Measurements from ENCODE around the gene MSRB3.
"Not testable (repeated sequence)": the region's sequence is repeated elsewhere in the genome, so short reads cannot be mapped to it uniquely, and the experiment has no call there.

Gene MSRB3

GRCh38 chr12:65292241-65292640 is 13.8 kb downstream of the MSRB3 start:
- no peak for DNase-seq (ENCODE audit: low read depth)

DNA sequence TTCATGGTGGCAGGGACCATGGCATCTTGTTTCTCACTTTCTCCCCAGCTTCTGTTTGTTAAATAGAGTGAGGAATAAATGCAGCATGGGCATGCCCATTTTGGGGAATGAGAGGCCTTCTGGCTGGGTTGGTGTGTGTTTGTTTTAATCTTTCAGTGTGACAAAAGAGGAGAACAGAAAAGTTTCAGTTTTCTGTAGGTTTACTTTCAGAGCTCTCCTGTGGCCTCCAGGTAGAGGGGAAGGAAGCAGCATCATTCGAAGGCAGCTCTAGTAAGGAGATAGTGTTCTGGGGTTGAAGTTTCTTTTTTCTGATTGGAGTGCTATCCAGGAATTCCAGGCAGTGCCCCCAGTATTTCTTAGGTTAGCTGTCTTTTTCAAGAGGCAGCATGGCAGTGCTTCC is 15.3 kb downstream of the MSRB3 start:
- no peak for DNase-seq (ENCODE audit: low read depth)

DNA sequence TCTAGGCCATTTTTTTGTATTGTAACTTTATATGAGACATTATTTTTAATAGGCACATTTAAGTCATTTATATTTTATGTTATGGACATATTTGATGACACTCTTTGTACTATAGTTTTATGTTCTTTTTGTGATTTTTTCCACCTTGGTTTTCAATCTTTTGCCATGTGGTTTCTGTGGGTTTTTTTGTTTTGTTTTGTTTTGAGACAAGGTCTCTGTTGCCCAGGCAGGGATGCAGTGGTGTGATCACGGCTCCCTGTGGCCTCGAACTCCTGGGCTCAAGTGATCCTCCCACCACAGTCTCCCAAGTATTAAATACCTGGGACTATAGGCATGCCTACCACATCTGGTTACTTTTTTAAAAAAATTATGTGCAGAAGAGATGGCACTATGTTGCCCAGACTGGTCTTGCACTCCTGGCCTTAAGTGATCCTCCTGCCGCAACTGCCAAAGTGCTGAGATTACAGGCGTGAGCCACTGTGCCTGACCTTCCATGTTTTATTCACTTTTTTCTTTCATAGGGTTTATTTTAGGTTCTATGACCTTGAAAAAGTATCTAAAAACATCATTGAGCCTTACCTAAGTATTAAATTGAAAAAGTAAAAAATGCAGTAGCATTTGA is 16.3 kb downstream of the MSRB3 start:
- no peak for DNase-seq (ENCODE audit: low read depth)

- no peak for DNase-seq (ENCODE audit: low read depth)
Measured at GRCh38 chr12:65296508-65297265, 18.2 kb downstream of the MSRB3 start.

- no peak for DNase-seq (ENCODE audit: low read depth)
Measured at GRCh38 chr12:65300097-65300496, 21.6 kb downstream of the MSRB3 start.

- DNase-seq (ENCODE audit: low read depth): peak; percentile 71
Measured at GRCh38 chr12:65300679-65301349, 22.3 kb downstream of the MSRB3 start.

- DNase-seq (ENCODE audit: low read depth): no peak
Measured at GRCh38 chr12:65302891-65303290, 24.4 kb downstream of the MSRB3 start.

GRCh38 chr12:65305346-65305950 is 27.0 kb downstream of the MSRB3 start:
- no peak for DNase-seq (ENCODE audit: low read depth)

DNA sequence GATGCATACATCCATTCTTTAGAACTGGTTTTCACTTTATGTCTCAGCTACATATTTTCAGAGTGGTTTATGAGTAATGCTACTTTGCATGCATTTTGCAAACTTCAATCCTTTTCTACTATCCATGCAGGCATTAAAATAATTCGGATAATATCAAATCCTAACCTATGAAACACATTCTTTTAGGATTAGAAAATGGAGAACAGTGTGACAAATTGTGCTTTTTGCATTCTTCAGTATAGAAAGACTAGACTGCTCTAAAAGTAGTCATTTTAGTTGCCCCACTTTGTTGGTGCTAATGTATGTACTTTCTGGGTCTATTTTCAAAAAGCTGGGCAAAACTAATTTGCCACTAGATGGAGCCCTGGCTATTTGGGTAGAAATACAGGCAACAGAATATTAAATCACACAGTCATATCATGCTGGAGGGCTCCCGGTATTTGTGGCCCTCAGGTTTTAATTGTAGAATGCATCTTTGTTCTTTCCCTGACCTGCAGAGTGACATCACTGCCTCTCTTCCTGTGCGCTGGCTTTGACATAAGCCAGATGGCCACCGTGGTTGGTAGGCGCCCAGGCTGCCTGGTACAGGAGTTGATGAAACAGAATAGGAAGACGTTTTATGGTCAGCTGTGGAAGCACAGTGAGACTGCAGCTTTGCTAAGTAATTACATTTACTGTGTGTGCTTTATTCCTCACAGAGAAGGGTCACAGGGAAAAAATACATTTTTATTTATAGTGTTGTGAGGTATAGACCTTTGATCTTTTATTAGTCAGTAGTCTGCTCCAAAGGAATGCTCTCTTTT is 28.1 kb downstream of the MSRB3 start:
- peak; percentile 86 for DNase-seq (ENCODE audit: low read depth)

- no peak for DNase-seq (ENCODE audit: low read depth)
Measured at GRCh38 chr12:65307169-65307501, 28.7 kb downstream of the MSRB3 start.

DNA sequence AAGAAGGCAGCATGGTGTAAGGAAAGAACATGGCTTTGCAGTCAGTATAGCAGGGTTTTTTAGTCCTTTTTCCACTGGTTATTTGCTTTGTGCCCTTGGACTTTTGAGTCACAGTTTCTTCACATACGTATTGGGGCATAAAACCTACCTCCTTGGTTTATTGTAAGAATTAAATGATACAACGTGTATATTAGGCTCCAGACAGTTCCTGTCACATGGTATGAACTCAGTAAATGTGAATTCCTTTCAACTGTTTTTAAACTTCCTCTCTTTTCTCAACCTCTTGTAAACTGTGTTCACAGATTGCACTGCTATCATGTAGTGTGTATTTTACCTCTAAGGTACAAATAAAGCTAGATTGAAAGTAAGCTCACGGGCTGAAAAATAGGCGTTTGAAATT is 29.5 kb downstream of the MSRB3 start:
- DNase-seq (ENCODE audit: low read depth): peak; percentile 33

GRCh38 chr12:65308601-65309071 is 30.2 kb downstream of the MSRB3 start:
- peak; percentile 49 for DNase-seq (ENCODE audit: low read depth)

GRCh38 chr12:65311260-65311659 is 32.8 kb downstream of the MSRB3 start:
- no peak for DNase-seq (ENCODE audit: low read depth)

- DNase-seq (ENCODE audit: low read depth): peak; percentile 77
Measured at GRCh38 chr12:65313719-65314317, 35.3 kb downstream of the MSRB3 start.

DNA sequence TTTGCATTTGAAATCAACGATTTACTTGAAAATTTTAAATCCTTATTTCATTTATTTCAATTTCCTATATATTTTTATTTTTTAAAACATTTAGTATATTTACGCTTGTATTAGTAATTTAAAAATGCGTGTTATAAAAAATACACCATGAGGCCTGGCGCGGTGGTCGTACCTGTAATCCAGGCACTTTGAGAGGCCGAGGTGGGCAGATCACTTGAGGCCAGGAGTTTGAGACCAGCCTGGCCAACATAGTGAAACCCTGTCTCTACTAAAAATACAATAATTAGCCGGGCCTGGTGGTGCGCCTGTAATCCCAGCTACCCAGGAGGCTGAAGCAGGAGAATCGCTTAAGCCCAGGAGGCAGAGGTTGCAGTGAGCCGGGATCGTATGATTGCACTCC is 36.8 kb downstream of the MSRB3 start:
- DNase-seq (ENCODE audit: low read depth): not testable (repeated sequence)

- no peak for DNase-seq (ENCODE audit: low read depth)
Measured at GRCh38 chr12:65318186-65318685, 39.8 kb downstream of the MSRB3 start.

DNA sequence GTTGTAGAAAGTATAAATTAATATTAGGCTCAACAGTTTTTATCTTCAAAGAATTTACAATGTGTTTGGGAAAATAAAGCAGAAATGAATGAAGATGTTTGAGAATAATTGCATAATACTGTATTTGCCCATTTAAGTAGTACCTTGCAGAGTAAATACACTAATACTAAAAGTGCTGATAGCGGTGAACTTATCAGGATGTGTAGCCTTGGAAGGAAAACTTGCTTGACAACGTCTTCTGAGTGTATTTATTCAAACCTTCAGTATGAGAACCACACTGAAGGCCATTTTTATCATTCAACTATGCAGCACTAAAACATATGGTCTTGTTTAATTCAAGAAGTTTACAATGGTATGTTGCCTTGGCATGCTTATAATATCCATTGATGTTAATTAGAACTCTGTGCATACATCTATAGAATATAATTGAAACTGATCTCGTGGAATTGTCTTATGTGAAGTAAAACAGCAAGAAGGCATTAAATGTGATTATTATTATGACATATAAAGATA is 41.3 kb downstream of the MSRB3 start:
- no peak for DNase-seq (ENCODE audit: low read depth)

DNA sequence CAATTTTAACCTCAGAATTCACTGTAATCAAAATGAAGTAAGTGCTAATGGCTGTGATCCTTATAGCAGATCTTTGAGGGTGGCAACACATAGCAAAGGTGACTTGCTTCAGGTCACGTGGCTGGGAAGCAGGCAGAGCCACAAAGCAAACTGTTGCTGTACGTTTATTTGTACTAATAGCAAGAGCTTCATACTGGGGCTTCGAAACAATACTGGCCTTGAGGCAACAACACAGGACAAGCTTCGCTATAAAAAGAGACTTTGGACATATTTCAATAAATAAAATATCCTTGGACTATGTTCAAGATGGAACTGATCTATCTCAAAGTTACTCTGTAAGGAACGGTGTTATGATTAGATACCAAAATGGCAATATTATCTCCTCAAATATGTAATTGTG is 44.6 kb downstream of the MSRB3 start:
- no peak for DNase-seq (ENCODE audit: low read depth)

DNA sequence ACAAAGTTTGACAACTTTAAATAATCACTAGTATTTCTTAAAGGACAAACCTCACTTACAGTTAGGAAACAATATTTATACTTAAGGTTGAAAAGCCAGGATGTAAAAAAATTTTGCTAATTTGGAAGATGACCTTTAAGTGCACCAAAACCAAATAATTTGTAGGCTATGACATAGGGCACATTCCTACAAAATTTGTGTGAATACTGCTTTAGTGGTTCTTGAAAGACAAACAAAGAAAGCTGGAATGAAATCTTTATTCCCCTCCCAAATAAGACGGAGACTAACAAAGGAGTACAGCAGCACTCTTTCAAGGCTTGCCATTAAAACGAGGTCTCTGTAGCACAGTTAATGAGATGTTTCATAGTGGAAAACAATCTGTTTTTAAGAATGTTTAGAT is 45.6 kb downstream of the MSRB3 start:
- no peak for DNase-seq (ENCODE audit: low read depth)

DNA sequence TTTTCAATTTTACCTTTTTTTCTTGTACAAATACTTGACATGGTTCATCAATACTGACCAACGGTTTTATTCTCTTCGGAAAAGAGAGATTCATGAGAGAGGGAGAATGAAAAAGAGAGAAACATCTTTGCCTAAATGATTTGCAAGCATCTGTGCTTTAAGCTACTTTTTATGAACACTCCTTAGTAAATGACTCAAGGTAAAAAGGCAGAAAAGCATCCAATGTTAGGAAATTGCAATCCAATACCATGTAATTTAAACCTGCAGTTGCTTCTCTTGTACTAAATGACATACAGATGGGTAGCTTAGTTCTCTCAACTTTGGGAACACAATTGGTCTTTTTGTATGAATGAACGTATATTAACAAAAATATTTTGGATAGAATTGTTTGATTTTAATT is 46.1 kb downstream of the MSRB3 start:
- no peak for DNase-seq (ENCODE audit: low read depth)

GRCh38 chr12:65325183-65325582 is 46.7 kb downstream of the MSRB3 start:
- DNase-seq (ENCODE audit: low read depth): no peak
